HepG2 (cell line): ENCODE measurements around the gene NGB. TPM values are rescaled to one million over a fixed set of nuclear protein-coding genes. Genes with fewer than 3 reads are reported as not detected.

Experiments used
- AKNA ChIP-seq: sonication (generic); formaldehyde crosslinking; IDR thresholded peaks from 2 replicates; pipeline ENCODE4 v1.4.0; 2020; ENCODE audit warnings: missing genetic modification reagents, borderline replicate concordance
- CBX5 ChIP-seq: sonication (generic); formaldehyde crosslinking; IDR thresholded peaks from 2 replicates; pipeline ENCODE4 v1.4.0; 2020; ENCODE audit warnings: missing genetic modification reagents, borderline replicate concordance
- CTCF ChIP-seq: sonication (generic); formaldehyde crosslinking; IDR thresholded peaks from 2 replicates; pipeline ENCODE4 v1.5.0; 2020; ENCODE audit warnings: mild to moderate bottlenecking, missing genetic modification reagents, moderate library complexity
- ISX ChIP-seq: sonication (generic); formaldehyde crosslinking; conservative IDR thresholded peaks from 2 replicates; pipeline ENCODE4 v1.5.0; 2020; ENCODE audit warnings: missing genetic modification reagents
- NAIF1 ChIP-seq: sonication (generic); formaldehyde crosslinking; IDR thresholded peaks from 2 replicates; pipeline ENCODE4 v1.5.0; 2020; ENCODE audit warnings: mild to moderate bottlenecking, missing genetic modification reagents, borderline replicate concordance
- PRDM4 ChIP-seq: sonication (generic); formaldehyde crosslinking; IDR thresholded peaks from 2 replicates; pipeline ENCODE4 v1.9.0; 2021; ENCODE audit warnings: missing genetic modification reagents, borderline replicate concordance
- SETDB1 ChIP-seq: sonication (generic); formaldehyde crosslinking; IDR thresholded peaks from 2 replicates; pipeline ENCODE4 v1.5.1; 2020; ENCODE audit warnings: missing genetic modification reagents, mild to moderate bottlenecking, borderline replicate concordance
- SMARCE1 ChIP-seq: fragments of 450-650 bp; IDR thresholded peaks from 2 replicates; pipeline ENCODE4 v1.6.1; 2017; ENCODE audit warnings: borderline replicate concordance
- SOX6 ChIP-seq, 2 experiments: fragments of 450-650 bp in 1 of 2; sonication (generic) in 1 of 2; formaldehyde crosslinking in 1 of 2; IDR thresholded peaks; 2 replicates each; pipeline versions ENCODE4 v1.4.0 to v1.6.1; 2017 to 2020; ENCODE audit warnings: antibody characterized with exemption in 1 of 2, mild to moderate bottlenecking in 1 of 2, missing genetic modification reagents in 1 of 2
- TEAD3 ChIP-seq: optimal IDR thresholded peaks from 2 replicates; pipeline ENCODE3; 2016; ENCODE audit warnings: borderline replicate concordance
- ZFP90 ChIP-seq: sonication (generic); formaldehyde crosslinking; IDR thresholded peaks from 2 replicates; pipeline ENCODE4 v1.8.0; 2022; ENCODE audit warnings: missing genetic modification reagents, mild to moderate bottlenecking, inconsistent platforms, borderline replicate concordance
- ZNF136 ChIP-seq: sonication (generic); formaldehyde crosslinking; IDR thresholded peaks from 2 replicates; pipeline ENCODE4 v1.8.1; 2022; ENCODE audit warnings: low read depth, mild to moderate bottlenecking, moderate library complexity, missing genetic modification reagents
- ZNF160 ChIP-seq: sonication (generic); formaldehyde crosslinking; IDR thresholded peaks from 2 replicates; pipeline ENCODE4 v1.8.0; 2022; ENCODE audit warnings: mild to moderate bottlenecking, inconsistent platforms, missing genetic modification reagents
- ZNF354B ChIP-seq: sonication (generic); formaldehyde crosslinking; IDR thresholded peaks from 2 replicates; pipeline ENCODE4 v1.8.0; 2022; ENCODE audit warnings: mild to moderate bottlenecking, missing genetic modification reagents
- ZNF550 ChIP-seq: sonication (generic); formaldehyde crosslinking; IDR thresholded peaks from 2 replicates; pipeline ENCODE4 v1.4.0; 2020; ENCODE audit warnings: mild to moderate bottlenecking, missing genetic modification reagents, borderline replicate concordance
- ZSCAN21 ChIP-seq: sonication (generic); formaldehyde crosslinking; IDR thresholded peaks from 2 replicates; pipeline ENCODE4 v1.8.0; 2022; ENCODE audit warnings: mild to moderate bottlenecking, missing genetic modification reagents, moderate library complexity, borderline replicate concordance
- polyA plus RNA-seq, 8 experiments: library from polyadenylated mRNA; depleted of rRNA in 3 of 8; stranded (reverse) in 7 of 8; unstranded in 1 of 8; fragments of >200 nt; fragmentation: Illumina TruSeq in 4 of 8; extraction: Trizol in 4 of 8; gene quantifications; 2 replicates each; pipeline versions ENCODE4 v1.2.1 to v1.2.3, GENCODE V29; 2011 to 2016; ENCODE audit warnings: low read depth in 4 of 8, missing spikeins in 1 of 8, mixed read lengths in 1 of 8; ENCODE audit not compliant: insufficient read depth in 1 of 8
- total RNA-seq, 5 experiments: library from RNA; depleted of rRNA; stranded (reverse); fragments of >200 nt; fragmentation: Illumina TruSeq; extraction: Trizol; gene quantifications; 2 replicates each; pipeline ENCODE4 v1.2.3, GENCODE V29; 2016; ENCODE audit warnings: low read depth in 1 of 5
- TF ChIP-seq, protein P1 (sequence below): sonication (generic); formaldehyde crosslinking; IDR thresholded peaks from 2 replicates; pipeline ENCODE4 v1.5.1; 2020; ENCODE audit warnings: missing genetic modification reagents, mild to moderate bottlenecking, borderline replicate concordance
- TF ChIP-seq, protein P2 (sequence below): sonication (generic); formaldehyde crosslinking; IDR thresholded peaks from 2 replicates; pipeline ENCODE4 v1.8.1; 2023; ENCODE audit warnings: missing genetic modification reagents, inconsistent platforms, borderline replicate concordance

The NGB gene
- total and polyA plus RNA-seq, 2 of the 13 experiments (the other 11 are each of a cell fraction or from before 2014, with no cell fraction given) = 0.04 TPM; not detected in 1

GRCh38 chr14:77302926-77303325, 31.9 kb upstream of the NGB start (continued):
- no peak for TF ChIP-seq ZNF354B
- TF ChIP-seq CTCF (CRISPR knock-in tag) = no peak
- TF ChIP-seq, protein P1, sequence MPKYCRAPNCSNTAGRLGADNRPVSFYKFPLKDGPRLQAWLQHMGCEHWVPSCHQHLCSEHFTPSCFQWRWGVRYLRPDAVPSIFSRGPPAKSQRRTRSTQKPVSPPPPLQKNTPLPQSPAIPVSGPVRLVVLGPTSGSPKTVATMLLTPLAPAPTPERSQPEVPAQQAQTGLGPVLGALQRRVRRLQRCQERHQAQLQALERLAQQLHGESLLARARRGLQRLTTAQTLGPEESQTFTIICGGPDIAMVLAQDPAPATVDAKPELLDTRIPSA = no peak
- TF ChIP-seq SOX6 (IDR thresholded peaks at IDR 0.05) = no peak
- no peak for TF ChIP-seq SOX6 (CRISPR knock-in tag; IDR thresholded peaks at IDR 0.05)
- no peak for TF ChIP-seq SMARCE1
- no peak for TF ChIP-seq AKNA (CRISPR knock-in tag)
- no peak for TF ChIP-seq ZFP90
- 0 out of 2 replicates have a peak, but pooled peaks have one; percentile 23 for TF ChIP-seq ZSCAN21 (CRISPR knock-in tag)
- TF ChIP-seq PRDM4 = no peak
- peak; percentile 43 for TF ChIP-seq TEAD3 (CRISPR knock-in tag)
- no peak for TF ChIP-seq SETDB1 (CRISPR knock-in tag)
- no peak for TF ChIP-seq ZNF136 (CRISPR knock-in tag)
- no peak for TF ChIP-seq ISX (CRISPR knock-in tag)
- TF ChIP-seq, protein P2, sequence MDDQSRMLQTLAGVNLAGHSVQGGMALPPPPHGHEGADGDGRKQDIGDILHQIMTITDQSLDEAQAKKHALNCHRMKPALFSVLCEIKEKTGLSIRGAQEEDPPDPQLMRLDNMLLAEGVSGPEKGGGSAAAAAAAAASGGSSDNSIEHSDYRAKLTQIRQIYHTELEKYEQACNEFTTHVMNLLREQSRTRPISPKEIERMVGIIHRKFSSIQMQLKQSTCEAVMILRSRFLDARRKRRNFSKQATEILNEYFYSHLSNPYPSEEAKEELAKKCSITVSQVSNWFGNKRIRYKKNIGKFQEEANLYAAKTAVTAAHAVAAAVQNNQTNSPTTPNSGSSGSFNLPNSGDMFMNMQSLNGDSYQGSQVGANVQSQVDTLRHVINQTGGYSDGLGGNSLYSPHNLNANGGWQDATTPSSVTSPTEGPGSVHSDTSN (CRISPR knock-in tag) = no peak
- TF ChIP-seq ZNF160 (CRISPR knock-in tag) = no peak
- TF ChIP-seq CBX5 = no peak
- no peak for TF ChIP-seq NAIF1 (CRISPR knock-in tag)
- TF ChIP-seq ZNF550 (CRISPR knock-in tag) = no peak
